ENCODE data around the gene GGCT.

GGCT gene

GRCh38 chr7:30459591-30460245 is 44.9 kb downstream of the GGCT start:
- DNase-seq: no peak

- no peak for DNase-seq
Measured at GRCh38 chr7:30458311-30458710, 46.3 kb downstream of the GGCT start.

- no peak for DNase-seq
Measured at GRCh38 chr7:30453921-30454320, 50.7 kb downstream of the GGCT start.

GRCh38 chr7:30453016-30453415 is 51.6 kb downstream of the GGCT start:
- DNase-seq: no peak

- no peak for DNase-seq
Measured at GRCh38 chr7:30452280-30452930, 52.2 kb downstream of the GGCT start.

GRCh38 chr7:30451539-30452279 is 52.9 kb downstream of the GGCT start:
- DNase-seq: no peak

- no peak for DNase-seq
Measured at GRCh38 chr7:30450983-30451497, 53.6 kb downstream of the GGCT start.

GRCh38 chr7:30450240-30450982 is 54.2 kb downstream of the GGCT start:
- DNase-seq: no peak

- DNase-seq: no peak
Measured at GRCh38 chr7:30448461-30449189, 56.0 kb downstream of the GGCT start.

- no peak for DNase-seq
Measured at GRCh38 chr7:30447466-30447865, 57.2 kb downstream of the GGCT start.
